ENCODE data around the gene TFEB. TPM values are rescaled to one million over a fixed set of nuclear protein-coding genes. Genes with fewer than 3 reads are reported as not detected.
"Not testable (repeated sequence)": the region's sequence is repeated elsewhere in the genome, so short reads cannot be mapped to it uniquely, and the experiment has no call there.

Gene TFEB
- total and polyA plus RNA-seq, 2 donors (not counting 3 experiments of a cell fraction or from before 2014, with no cell fraction given): 4.9 to 6.6 TPM

GRCh38 chr6:41767112-41767833 lies 31.9 kb upstream of the TFEB start:
- intact Hi-C loops (cut with micrococcal nuclease) (no loop called here), dilution Hi-C loops (cut with MboI; ENCODE audit: extremely low pct_ligation_motif_present, low sequenced_read_pairs) (no loop called here)
- CTCF ChIA-PET: interaction anchor here (0.6 to 0.8 kb wide), 3 partner anchors 33 to 219 kb away, joined by 3 read pairs; no protein-coding TSS in a partner anchor
- no peak overlapping the region for H3K4me2 ChIP-seq (ENCODE audit: insufficient read depth, low read length)
- H3K4me1 ChIP-seq (ENCODE audit: control insufficient read depth, extremely low read depth, insufficient read depth, low read length): peaks cover 6% of the 10 kb centered on the region
- DNase-seq (ENCODE audit: low read depth, low spot score) (peak; percentile 77), FAIRE-seq (peak; percentile 87)
- no peaks in the 10 kb centered on the region for H3K9me1 ChIP-seq (replicated peaks; ENCODE audit: control insufficient read depth, extremely low read depth, insufficient read depth, low read length)
- peaks cover 0 to 11% of the 10 kb centered on the region in 2 experiments for H3K36me3 ChIP-seq (ENCODE audit: control insufficient read depth in 2 of 2, extremely low read depth in 1 of 2, insufficient read depth in 2 of 2, low read length in 2 of 2)
- H3K9ac ChIP-seq (replicated peaks; ENCODE audit: extremely low read depth, insufficient read depth, low read length): no peak overlapping the region
- TF ChIP-seq MAX (IDR thresholded peaks at IDR 0.05; ENCODE audit: insufficient read depth, insufficient read length) (no peak), POLR2A (IDR thresholded peaks at IDR 0.05; ENCODE audit: low read depth, low read length) (no peak), EZH2 (IDR thresholded peaks at IDR 0.05; ENCODE audit: borderline replicate concordance, low read depth, low read length, severe bottlenecking) (no peak), GATA2 (IDR thresholded peaks at IDR 0.05; ENCODE audit: insufficient read depth, insufficient read length, low read depth, low read length) (no peak), POLR2AphosphoS5 (IDR thresholded peaks at IDR 0.05; ENCODE audit: insufficient read depth, low read depth, low read length) (no peak), CTCF (IDR thresholded peaks at IDR 0.05; ENCODE audit: extremely low read depth in 1 of 2, insufficient read depth in 1 of 2, low read depth in 1 of 2, low read length in 2 of 2) (no peak), FOS (IDR thresholded peaks at IDR 0.05; ENCODE audit: borderline replicate concordance, insufficient read depth, low read length) (no peak), MYC (IDR thresholded peaks at IDR 0.05; ENCODE audit: low read depth, low read length) (no peak), JUN (IDR thresholded peaks at IDR 0.05; ENCODE audit: borderline replicate concordance, insufficient read depth, insufficient read length, low read depth) (no peak)
- no peak overlapping the region for H3K27ac ChIP-seq (ENCODE audit: insufficient read depth, low read depth, low read length)
- H3K79me2 ChIP-seq (ENCODE audit: control insufficient read depth, insufficient read depth, low read length): no peaks in the 10 kb centered on the region
- H2AFZ ChIP-seq (ENCODE audit: low read depth, low read length): peak overlapping the region; percentile 62
- H4K20me1 ChIP-seq (replicated peaks; ENCODE audit: control insufficient read depth, extremely low read depth, insufficient read depth, low read length): no peaks in the 10 kb centered on the region
- no peaks in the 10 kb centered on the region for H3K9me3 ChIP-seq (replicated peaks; ENCODE audit: control insufficient read depth, insufficient read depth, low read length)
- BruUV-seq (replicated peaks): no TSS peak
- no peaks in the 10 kb centered on the region for H3K27me3 ChIP-seq (ENCODE audit: control insufficient read depth in 2 of 2, insufficient read depth in 2 of 2, low read length in 2 of 2)
- no peak overlapping the region for H3K4me3 ChIP-seq (replicated peaks in 1 of 3; ENCODE audit: insufficient read depth in 1 of 3, low read depth in 1 of 3, low read length in 3 of 3)
- POLR2A ChIA-PET: no interaction called here

DNA sequence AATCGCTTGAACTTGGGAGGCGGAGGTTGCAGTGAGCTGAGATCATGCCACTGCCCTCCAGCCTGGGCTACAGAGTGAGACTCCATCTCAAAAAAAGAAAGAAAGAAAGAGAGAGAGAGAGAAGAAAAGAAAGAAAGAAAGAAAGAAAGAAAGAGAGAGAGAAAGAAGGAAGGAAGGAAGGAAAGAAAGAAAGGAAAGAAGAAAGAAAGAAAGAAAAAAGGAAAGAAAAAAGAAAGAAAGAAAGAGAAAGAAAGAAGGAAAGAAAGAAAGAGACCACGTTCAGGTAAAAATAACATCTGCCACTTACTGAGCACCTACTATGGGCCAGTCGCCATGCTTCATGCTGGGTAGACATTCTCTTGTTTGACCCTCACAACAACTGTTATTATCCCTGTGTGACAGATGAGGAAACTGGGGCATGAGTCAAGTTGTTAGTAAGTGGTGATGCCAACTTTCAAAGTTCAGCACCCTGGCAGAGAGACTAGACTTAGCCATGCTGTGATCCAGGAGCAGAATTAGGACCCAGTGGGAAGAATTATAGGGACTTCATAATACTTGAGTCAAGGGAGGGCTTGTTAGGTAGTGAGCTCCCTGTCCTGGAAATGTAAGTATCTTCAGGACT lies 30.7 kb upstream of the TFEB start:
- H3K4me3 ChIP-seq (replicated peaks in 1 of 3; ENCODE audit: insufficient read depth in 1 of 3, low read depth in 1 of 3, low read length in 3 of 3); H3K9me3 ChIP-seq (replicated peaks; ENCODE audit: control insufficient read depth, insufficient read depth, low read length); DNase-seq (ENCODE audit: low read depth, low spot score); H2AFZ ChIP-seq (ENCODE audit: low read depth, low read length); H3K9me1 ChIP-seq (replicated peaks; ENCODE audit: control insufficient read depth, extremely low read depth, insufficient read depth, low read length); H3K4me1 ChIP-seq (ENCODE audit: control insufficient read depth, extremely low read depth, insufficient read depth, low read length); H3K36me3 ChIP-seq (ENCODE audit: control insufficient read depth in 2 of 2, extremely low read depth in 1 of 2, insufficient read depth in 2 of 2, low read length in 2 of 2); H3K27me3 ChIP-seq (ENCODE audit: control insufficient read depth in 2 of 2, insufficient read depth in 2 of 2, low read length in 2 of 2); H3K4me2 ChIP-seq (ENCODE audit: insufficient read depth, low read length); H3K27ac ChIP-seq (ENCODE audit: insufficient read depth, low read depth, low read length); FAIRE-seq; POLR2A ChIA-PET; H3K9ac ChIP-seq (replicated peaks; ENCODE audit: extremely low read depth, insufficient read depth, low read length); H3K79me2 ChIP-seq (ENCODE audit: control insufficient read depth, insufficient read depth, low read length); H4K20me1 ChIP-seq (replicated peaks; ENCODE audit: control insufficient read depth, extremely low read depth, insufficient read depth, low read length); dilution Hi-C loops (cut with MboI; ENCODE audit: extremely low pct_ligation_motif_present, low sequenced_read_pairs); BruUV-seq (replicated peaks); intact Hi-C loops (cut with micrococcal nuclease): not testable (repeated sequence)
- CTCF ChIA-PET: interaction anchor here (0.6 to 0.8 kb wide), 3 partner anchors 10 to 60 kb away, joined by 3 read pairs; no protein-coding TSS in a partner anchor

Measured in endothelial cell of umbilical vein (primary cell).